ENCODE data around the gene TBPL2.

TBPL2 gene

GRCh38 chr14:55381561-55381960 is 58.9 kb downstream of the TBPL2 start:
- H3K4ac ChIP-seq (ENCODE audit: low read depth in 1 of 2, low read length in 2 of 2): no peak overlapping the region
- no peak overlapping the region for H4K91ac ChIP-seq (ENCODE audit: low read length)
- no peak overlapping the region for H3K9ac ChIP-seq (ENCODE audit: low read length)
- no peak overlapping the region for H3K14ac ChIP-seq (ENCODE audit: low read length in 2 of 2)
- H3K36me3 ChIP-seq (ENCODE audit: control insufficient read depth in 1 of 2, insufficient read depth in 2 of 2, low read depth in 1 of 2, low read length in 2 of 2): peaks cover 19 to 89% of the 10 kb centered on the region in 2 experiments
- H4K8ac ChIP-seq (ENCODE audit: low read length): no peak overlapping the region
- H3K4me1 ChIP-seq (ENCODE audit: control insufficient read depth, insufficient read depth, low read depth, low read length): peaks cover 8% of the 10 kb centered on the region
- no peaks in the 10 kb centered on the region for H3K9me3 ChIP-seq (ENCODE audit: control insufficient read depth, low read length)
- H2BK15ac ChIP-seq (ENCODE audit: low read depth, poor library complexity, severe bottlenecking): no peak overlapping the region
- no peak overlapping the region for H3K4me3 ChIP-seq (ENCODE audit: insufficient read depth in 1 of 2, low read depth in 1 of 2, low read length in 2 of 2)
- no peak for DNase-seq
- no peaks in the 10 kb centered on the region for H3K27me3 ChIP-seq (ENCODE audit: control insufficient read depth in 1 of 2, insufficient read depth in 1 of 2, low read length in 2 of 2)
- no peak overlapping the region for H2BK12ac ChIP-seq (ENCODE audit: low read length in 2 of 2)
- H3K4me2 ChIP-seq (ENCODE audit: low read length, poor library complexity, severe bottlenecking): no peak overlapping the region
- H2AK5ac ChIP-seq (ENCODE audit: low read length, severe bottlenecking): no peak overlapping the region
- H3K18ac ChIP-seq (ENCODE audit: low read depth in 1 of 2, low read length in 2 of 2): no peak overlapping the region
- no peak overlapping the region for H2BK120ac ChIP-seq (ENCODE audit: low read depth, low read length)
- no peak overlapping the region for H3K23ac ChIP-seq (ENCODE audit: low read length in 2 of 2)
- H2BK5ac ChIP-seq (ENCODE audit: low read depth, low read length, poor library complexity, severe bottlenecking): no peak overlapping the region
- WGBS: no CpG with 5 or more reads among the region's 2 CpGs
- no peak overlapping the region for H2AFZ ChIP-seq (ENCODE audit: low read depth, low read length)
- H3K27ac ChIP-seq (ENCODE audit: low read length, poor library complexity, severe bottlenecking): no peak overlapping the region
- peaks cover 7% of the 10 kb centered on the region for H3K79me1 ChIP-seq (replicated peaks; ENCODE audit: low read length, poor library complexity, severe bottlenecking)

DNA sequence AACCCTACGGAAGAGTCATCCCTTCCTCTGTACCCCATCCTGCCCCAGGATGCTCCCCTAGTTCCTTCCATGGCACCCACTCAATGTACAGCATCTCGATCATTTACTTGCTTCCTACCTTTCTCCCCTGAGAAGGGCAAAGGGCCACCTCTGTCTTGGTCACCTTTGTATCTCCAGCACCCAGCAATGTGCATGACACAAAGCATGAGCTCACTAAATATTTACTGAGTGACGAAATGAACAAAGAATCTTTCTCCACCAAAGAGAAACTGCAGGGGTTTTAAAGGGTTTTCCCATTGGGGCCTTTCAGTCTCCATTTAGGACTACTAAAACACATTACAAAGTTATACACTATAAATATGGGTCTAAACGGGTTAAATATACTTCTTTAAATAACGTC is 59.4 kb downstream of the TBPL2 start:
- Histone ChIP-seq H3K18ac (ENCODE audit: low read depth in 1 of 2, low read length in 2 of 2) (no peak overlapping the region), H3K9ac (ENCODE audit: low read length) (no peak overlapping the region), H3K36me3 (ENCODE audit: control insufficient read depth in 1 of 2, insufficient read depth in 2 of 2, low read depth in 1 of 2, low read length in 2 of 2) (peaks cover 19 to 89% of the 10 kb centered on the region in 2 experiments), H2BK120ac (ENCODE audit: low read depth, low read length) (no peak overlapping the region), H3K23ac (ENCODE audit: low read length in 2 of 2) (no peak overlapping the region), H3K14ac (ENCODE audit: low read length in 2 of 2) (no peak overlapping the region), H3K4me1 (ENCODE audit: control insufficient read depth, insufficient read depth, low read depth, low read length) (peaks cover 8% of the 10 kb centered on the region), H3K4me3 (ENCODE audit: insufficient read depth in 1 of 2, low read depth in 1 of 2, low read length in 2 of 2) (no peak overlapping the region), H2BK5ac (ENCODE audit: low read depth, low read length, poor library complexity, severe bottlenecking) (no peak overlapping the region), H3K79me1 (replicated peaks; ENCODE audit: low read length, poor library complexity, severe bottlenecking) (peaks cover 4% of the 10 kb centered on the region), H3K27me3 (ENCODE audit: control insufficient read depth in 1 of 2, insufficient read depth in 1 of 2, low read length in 2 of 2) (no peaks in the 10 kb centered on the region), H3K4ac (ENCODE audit: low read depth in 1 of 2, low read length in 2 of 2) (no peak overlapping the region), H3K9me3 (ENCODE audit: control insufficient read depth, low read length) (no peaks in the 10 kb centered on the region), H2BK12ac (ENCODE audit: low read length in 2 of 2) (no peak overlapping the region), H3K4me2 (ENCODE audit: low read length, poor library complexity, severe bottlenecking) (no peak overlapping the region), H2BK15ac (ENCODE audit: low read depth, poor library complexity, severe bottlenecking) (no peak overlapping the region), H4K8ac (ENCODE audit: low read length) (no peak overlapping the region), H3K27ac (ENCODE audit: low read length, poor library complexity, severe bottlenecking) (no peak overlapping the region), H4K91ac (ENCODE audit: low read length) (no peak overlapping the region), H2AK5ac (ENCODE audit: low read length, severe bottlenecking) (no peak overlapping the region), H2AFZ (ENCODE audit: low read depth, low read length) (no peak overlapping the region)
- WGBS: 94% methylated on average over 3 of the region's 5 CpGs
- DNase-seq: no peak

DNA sequence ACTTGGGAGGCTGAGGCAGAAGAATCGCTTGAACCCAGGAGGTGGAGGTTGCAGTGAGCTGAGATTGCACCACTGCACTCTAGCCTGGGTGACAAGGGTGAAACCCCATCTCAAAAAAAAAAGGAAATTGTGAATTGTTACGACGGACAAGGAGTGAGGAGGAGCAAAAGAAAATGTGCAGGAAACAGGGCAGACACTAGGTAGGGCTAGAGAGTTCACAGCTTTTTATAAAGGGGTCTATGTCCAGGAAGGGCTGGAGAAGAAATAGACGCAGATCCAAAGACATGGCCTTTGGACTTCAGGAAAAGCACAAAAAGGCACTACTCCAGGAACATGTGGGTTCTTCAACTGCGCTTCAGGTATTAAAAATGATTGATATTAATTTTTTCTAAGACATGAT is 63.2 kb downstream of the TBPL2 start:
- H3K23ac ChIP-seq (ENCODE audit: low read length in 2 of 2): no peak overlapping the region
- H4K8ac ChIP-seq (ENCODE audit: low read length): no peak overlapping the region
- no peak overlapping the region for H3K14ac ChIP-seq (ENCODE audit: low read length in 2 of 2)
- H2BK5ac ChIP-seq (ENCODE audit: low read depth, low read length, poor library complexity, severe bottlenecking): no peak overlapping the region
- DNase-seq: no peak
- H4K91ac ChIP-seq (ENCODE audit: low read length): no peak overlapping the region
- H3K9ac ChIP-seq (ENCODE audit: low read length): no peak overlapping the region
- no peak overlapping the region for H3K4me3 ChIP-seq (ENCODE audit: insufficient read depth in 1 of 2, low read depth in 1 of 2, low read length in 2 of 2)
- peaks cover 23 to 81% of the 10 kb centered on the region in 2 experiments for H3K36me3 ChIP-seq (ENCODE audit: control insufficient read depth in 1 of 2, insufficient read depth in 2 of 2, low read depth in 1 of 2, low read length in 2 of 2)
- WGBS: 98% methylated on average over 4 of the region's 5 CpGs
- no peak overlapping the region for H2BK15ac ChIP-seq (ENCODE audit: low read depth, poor library complexity, severe bottlenecking)
- H3K18ac ChIP-seq (ENCODE audit: low read depth in 1 of 2, low read length in 2 of 2): no peak overlapping the region
- no peak overlapping the region for H2BK120ac ChIP-seq (ENCODE audit: low read depth, low read length)
- peaks cover 2% of the 10 kb centered on the region for H3K4me1 ChIP-seq (ENCODE audit: control insufficient read depth, insufficient read depth, low read depth, low read length)
- H2AFZ ChIP-seq (ENCODE audit: low read depth, low read length): no peak overlapping the region
- H3K27me3 ChIP-seq (ENCODE audit: control insufficient read depth in 1 of 2, insufficient read depth in 1 of 2, low read length in 2 of 2): no peaks in the 10 kb centered on the region
- H3K79me1 ChIP-seq (replicated peaks; ENCODE audit: low read length, poor library complexity, severe bottlenecking): peaks cover 4% of the 10 kb centered on the region
- no peak overlapping the region for H3K4me2 ChIP-seq (ENCODE audit: low read length, poor library complexity, severe bottlenecking)
- H3K9me3 ChIP-seq (ENCODE audit: control insufficient read depth, low read length): no peaks in the 10 kb centered on the region
- no peak overlapping the region for H2AK5ac ChIP-seq (ENCODE audit: low read length, severe bottlenecking)
- no peak overlapping the region for H3K4ac ChIP-seq (ENCODE audit: low read depth in 1 of 2, low read length in 2 of 2)
- no peak overlapping the region for H2BK12ac ChIP-seq (ENCODE audit: low read length in 2 of 2)
- H3K27ac ChIP-seq (ENCODE audit: low read length, poor library complexity, severe bottlenecking): no peak overlapping the region

DNA sequence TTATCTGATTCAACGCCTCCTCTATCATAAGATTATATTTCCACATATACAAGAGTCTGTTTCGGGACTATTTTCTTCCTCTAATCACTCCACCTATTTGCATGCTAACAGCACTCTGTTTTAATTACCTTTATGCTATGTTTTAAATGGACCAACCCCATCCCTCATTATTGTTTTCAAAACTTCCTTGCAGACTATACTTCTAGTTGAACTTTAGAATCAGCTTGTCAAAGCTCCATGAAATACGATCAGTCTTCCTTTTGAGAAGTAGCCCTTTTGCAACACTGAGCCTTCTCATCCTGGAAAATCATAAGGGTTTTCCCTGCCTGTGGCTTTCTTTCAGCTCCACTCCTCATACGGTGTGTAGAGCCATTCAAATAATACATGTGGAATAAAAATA is 65.6 kb downstream of the TBPL2 start:
- 94% methylated on average over 3 of the region's 4 CpGs for WGBS
- H3K18ac ChIP-seq (ENCODE audit: low read depth in 1 of 2, low read length in 2 of 2): no peak overlapping the region
- no peak overlapping the region for H3K4ac ChIP-seq (ENCODE audit: low read depth in 1 of 2, low read length in 2 of 2)
- no peak overlapping the region for H4K8ac ChIP-seq (ENCODE audit: low read length)
- no peak overlapping the region for H2AFZ ChIP-seq (ENCODE audit: low read depth, low read length)
- no peak overlapping the region for H2BK5ac ChIP-seq (ENCODE audit: low read depth, low read length, poor library complexity, severe bottlenecking)
- H3K9me3 ChIP-seq (ENCODE audit: control insufficient read depth, low read length): no peaks in the 10 kb centered on the region
- H3K4me1 ChIP-seq (ENCODE audit: control insufficient read depth, insufficient read depth, low read depth, low read length): no peaks in the 10 kb centered on the region
- H4K91ac ChIP-seq (ENCODE audit: low read length): no peak overlapping the region
- H3K27me3 ChIP-seq (ENCODE audit: control insufficient read depth in 1 of 2, insufficient read depth in 1 of 2, low read length in 2 of 2): no peaks in the 10 kb centered on the region
- H2BK15ac ChIP-seq (ENCODE audit: low read depth, poor library complexity, severe bottlenecking): no peak overlapping the region
- H3K4me2 ChIP-seq (ENCODE audit: low read length, poor library complexity, severe bottlenecking): no peak overlapping the region
- H2BK12ac ChIP-seq (ENCODE audit: low read length in 2 of 2): no peak overlapping the region
- no peak overlapping the region for H3K23ac ChIP-seq (ENCODE audit: low read length in 2 of 2)
- DNase-seq: no peak
- no peak overlapping the region for H3K4me3 ChIP-seq (ENCODE audit: insufficient read depth in 1 of 2, low read depth in 1 of 2, low read length in 2 of 2)
- H3K27ac ChIP-seq (ENCODE audit: low read length, poor library complexity, severe bottlenecking): no peak overlapping the region
- no peak overlapping the region for H3K9ac ChIP-seq (ENCODE audit: low read length)
- H2AK5ac ChIP-seq (ENCODE audit: low read length, severe bottlenecking): no peak overlapping the region
- H2BK120ac ChIP-seq (ENCODE audit: low read depth, low read length): no peak overlapping the region
- peaks cover 23 to 71% of the 10 kb centered on the region in 2 experiments for H3K36me3 ChIP-seq (ENCODE audit: control insufficient read depth in 1 of 2, insufficient read depth in 2 of 2, low read depth in 1 of 2, low read length in 2 of 2)
- H3K14ac ChIP-seq (ENCODE audit: low read length in 2 of 2): no peak overlapping the region
- peaks cover 4% of the 10 kb centered on the region for H3K79me1 ChIP-seq (replicated peaks; ENCODE audit: low read length, poor library complexity, severe bottlenecking)
